GM12878 (cell line): ENCODE results near the gene SMTNL2. TPM values are rescaled to one million over a fixed set of nuclear protein-coding genes. Genes with fewer than 3 reads are reported as not detected.

Source experiments
- ATAC-seq: fragments of 200-7000 bp; cut with Tn5 transposase; 3 replicates; pipeline ENCODE4 v1.9.1; 2020; ENCODE audit warnings: mild to moderate bottlenecking, moderate library complexity
- BruUV-seq: library from RNA; stranded (reverse); fragments of 400-500 nt; replicated peaks from 2 replicates; lab custom pipeline; 2021; lab: Mats Ljungman, UMichigan
- CTCF ChIA-PET: fragments of 300-600 bp; sonication (Branson Sonifier 250); formaldehyde crosslinking; extraction: SDS; loops from one replicate; lab custom pipeline; 2021; ENCODE audit warnings: inconsistent platforms; lab: Yijun Ruan, JAX
- POLR2A ChIA-PET: fragments of 350-600 bp; formaldehyde crosslinking; extraction: SDS; loops from one replicate; lab custom pipeline; 2021; ENCODE audit warnings: inconsistent platforms; lab: Charles Lee
- RAD21 ChIA-PET: fragments of 300-600 bp; sonication (Branson Sonifier 250); formaldehyde crosslinking; loops from one replicate; lab custom pipeline; 2023; ENCODE audit warnings: antibody characterized with exemption; ENCODE audit not compliant: unreplicated experiment; lab: Charles Lee
- SMC1A ChIA-PET: fragments of 300-600 bp; sonication (Branson Sonifier 250); formaldehyde crosslinking; loops from one replicate; lab custom pipeline; 2023; ENCODE audit not compliant: unreplicated experiment, uncharacterized antibody; lab: Charles Lee
- DNase-seq: peaks from one replicate; pipeline ENCODE4 v3.0.0-alpha.2; 2011; ENCODE audit warnings: low read depth, low spot score
- FAIRE-seq: peaks from 3 replicates; lab custom pipeline; 2011; peaks lifted over from hg19 to GRCh38; lab: Jason Lieb, UNC
- H2AFZ ChIP-seq: 2 replicates; pipeline ENCODE4 v1.6.0; 2011; ENCODE audit warnings: low read depth, low read length, control low read depth; ENCODE audit not compliant: control insufficient read depth
- H3K27ac ChIP-seq: 2 replicates; pipeline ENCODE4 v1.5.1; 2011; ENCODE audit warnings: control low read depth; ENCODE audit not compliant: control insufficient read depth, insufficient read depth
- H3K27me3 ChIP-seq, 2 experiments: replicated peaks in 1 of 2; 2 replicates each; pipeline versions ENCODE4 v1.6.0 to v1.6.1; 2011; ENCODE audit warnings: low read length in 1 of 2; ENCODE audit not compliant: control insufficient read depth in 2 of 2, insufficient read depth in 2 of 2
- H3K36me3 ChIP-seq, 2 experiments: 2 replicates each; pipeline ENCODE4 v1.5.1; 2011; ENCODE audit warnings: low read length in 1 of 2; ENCODE audit not compliant: control insufficient read depth in 2 of 2, insufficient read depth in 2 of 2
- H3K4me1 ChIP-seq: 2 replicates; pipeline ENCODE4 v1.6.1; 2011; ENCODE audit warnings: mild to moderate bottlenecking, low read length, moderate library complexity, mixed read lengths; ENCODE audit not compliant: control insufficient read depth, insufficient read depth
- H3K4me2 ChIP-seq: 2 replicates; pipeline ENCODE4 v1.6.0; 2011; ENCODE audit warnings: control low read depth; ENCODE audit not compliant: control insufficient read depth, insufficient read depth
- H3K4me3 ChIP-seq: fragments of 200-600 bp; sonication (generic); 2 replicates; pipeline ENCODE4 v1.5.1; 2016
- H3K79me2 ChIP-seq: 2 replicates; pipeline ENCODE4 v1.6.0; 2011; ENCODE audit warnings: low read length; ENCODE audit not compliant: control insufficient read depth, insufficient read depth
- H3K9ac ChIP-seq: 2 replicates; pipeline ENCODE4 v1.8.0; 2011; ENCODE audit warnings: low read length, control low read depth, mixed read lengths; ENCODE audit not compliant: control insufficient read depth, insufficient read depth
- H3K9me3 ChIP-seq: replicated peaks from 3 replicates; pipeline ENCODE4 v1.5.1; 2011; ENCODE audit warnings: mild to moderate bottlenecking, low read length; ENCODE audit not compliant: control insufficient read depth, insufficient read depth
- H4K20me1 ChIP-seq: 2 replicates; pipeline ENCODE4 v1.6.0; 2011; ENCODE audit not compliant: control insufficient read depth, insufficient read depth
- BCL3 ChIP-seq: IDR thresholded peaks from 2 replicates; pipeline ENCODE4 v1.6.1; 2011; ENCODE audit warnings: borderline replicate concordance, low read depth, mild to moderate bottlenecking, moderate library complexity, low read length; ENCODE audit not compliant: insufficient read depth, poor library complexity, severe bottlenecking
- MXI1 ChIP-seq: fragments of 150-350 bp; IDR thresholded peaks from 2 replicates; pipeline ENCODE4 v1.6.1; 2011; ENCODE audit warnings: low read depth, mild to moderate bottlenecking, inconsistent platforms, low read length, improper control_type of control experiment
- POLR2A ChIP-seq: IDR thresholded peaks from 2 replicates; pipeline ENCODE4 v1.6.1; 2011; ENCODE audit warnings: low read depth, mild to moderate bottlenecking, low read length
- ZBED1 ChIP-seq: IDR thresholded peaks from 2 replicates; pipeline ENCODE4 v1.6.1; 2016; ENCODE audit warnings: borderline replicate concordance
- WGBS: methylation state at CpG from one replicate; pipeline ENCODE4 v1.1.6; 2016; ENCODE audit warnings: low lambda C conversion rate; ENCODE audit not compliant: insufficient replicate concordance, insufficient coverage; ENCODE audit errors: missing lambda C conversion rate; 5-methylcytosine and 5-hydroxymethylcytosine counted together
- in situ Hi-C: fragments of 300-500 bp; cut with MboI; formaldehyde crosslinking; loops from 9 replicates; pipeline ENCODE4 v1.14.3; 2018; ENCODE audit warnings: mixed read lengths
- intact Hi-C: fragments of 100-400 bp; cut with micrococcal nuclease; formaldehyde crosslinking; loops from one replicate; pipeline ENCODE4 v1.14.2; 2022; ENCODE audit not compliant: unreplicated experiment
- polyA plus RNA-seq, 11 experiments: library from polyadenylated mRNA; depleted of rRNA in 4 of 11; unstranded in 6 of 11; stranded (reverse) in 5 of 11; fragments of >200 nt; fragmentation: Nextera tagmentation in 4 of 11; fragmentation: Illumina TruSeq in 1 of 11; extraction: Ambion mirVana in 4 of 11; extraction: Trizol in 1 of 11; gene quantifications; 1 replicate in 1 of 11; 2 replicates in 10 of 11; pipeline versions ENCODE4 v1.2.1 to v1.2.3, GENCODE V29; 2011 to 2016; ENCODE audit warnings: inconsistent platforms in 2 of 11, missing spikeins in 2 of 11, low read depth in 1 of 11
- total RNA-seq, 4 experiments: library from RNA; depleted of rRNA in 3 of 4; stranded (reverse); fragments of >200 nt in 3 of 4; fragmentation: Illumina TruSeq in 1 of 4; extraction: Trizol in 1 of 4; gene quantifications; 2 replicates each; pipeline versions ENCODE4 v1.2.1 to v1.2.3, GENCODE V29; 2013 to 2021

The SMTNL2 gene
- total and polyA plus RNA-seq, 10 of the 15 experiments (the other 5 are each of a cell fraction or from before 2014, with no cell fraction given) = not detected

GRCh38 chr17:4534928-4535666, 49.2 kb upstream of the SMTNL2 start:
- H3K27me3 ChIP-seq = no peaks in the 10 kb centered on the region
- no peak overlapping the region for H3K4me2 ChIP-seq
- no peak overlapping the region for H2AFZ ChIP-seq
- SMC1A ChIA-PET = no interaction called here
- no TSS peak for BruUV-seq
- no peaks in the 10 kb centered on the region for H4K20me1 ChIP-seq
- peaks cover 0 to 11% of the 10 kb centered on the region in 2 experiments; a peak in 3 of 4 replicates for H3K36me3 ChIP-seq
- H3K9me3 ChIP-seq = no peaks in the 10 kb centered on the region
- FAIRE-seq = no peak
- intact Hi-C loops (no loop called here), in situ Hi-C loops (no loop called here)
- H3K9ac ChIP-seq = no peak overlapping the region
- 42% methylated on average over 26 of the region's 27 CpGs for WGBS
- H3K4me3 ChIP-seq = no peak overlapping the region
- TF ChIP-seq POLR2A = peak; percentile 50
- no peak for TF ChIP-seq MXI1
- no peak; the same call in 2 of the 3 replicates for ATAC-seq
- no peaks in the 10 kb centered on the region for H3K79me2 ChIP-seq
- no peak for DNase-seq
- POLR2A ChIA-PET = no interaction called here
- no peaks in the 10 kb centered on the region for H3K4me1 ChIP-seq
- H3K27ac ChIP-seq = no peak overlapping the region
- RAD21 ChIA-PET = no interaction called here
- CTCF ChIA-PET = no interaction called here

GRCh38 chr17:4535667-4536258, 48.6 kb upstream of the SMTNL2 start:
- SMC1A ChIA-PET = no interaction called here
- Histone ChIP-seq H3K4me2 (no peak overlapping the region), H2AFZ (no peak overlapping the region), H3K9me3 (no peaks in the 10 kb centered on the region), H3K4me1 (no peaks in the 10 kb centered on the region), H3K4me3 (no peak overlapping the region), H3K9ac (no peak overlapping the region), H4K20me1 (no peaks in the 10 kb centered on the region), H3K27me3 (no peaks in the 10 kb centered on the region), H3K79me2 (no peaks in the 10 kb centered on the region), H3K36me3 (peaks cover 0 to 16% of the 10 kb centered on the region in 2 experiments; a peak in 3 of 4 replicates), H3K27ac (no peak overlapping the region)
- CTCF ChIA-PET = no interaction called here
- in situ Hi-C loops (no loop called here), intact Hi-C loops (no loop called here)
- BruUV-seq = no TSS peak
- no peak for DNase-seq
- RAD21 ChIA-PET = no interaction called here
- no peak for FAIRE-seq
- 81% methylated on average over 14 of the region's 19 CpGs for WGBS
- TF ChIP-seq BCL3 = peak; percentile 22
- no peak for TF ChIP-seq ZBED1
- ATAC-seq = no peak; the same call in 2 of the 3 replicates
- POLR2A ChIA-PET = no interaction called here
